GM18868 (cell line): ENCODE measurements around the gene MYCN.

Experiments
- ATAC-seq: cut with Tn5 transposase; IDR thresholded peaks from one replicate; pipeline ENCODE4 v1.9.1; 2021; ENCODE audit warnings: mild to moderate bottlenecking, moderate library complexity; ENCODE audit not compliant: unreplicated experiment

MYCN gene

GRCh38 chr2:15992457-15993231 is 52.3 kb downstream of the MYCN start:
- ATAC-seq, result no peak

GRCh38 chr2:15993232-15993610 is 52.9 kb downstream of the MYCN start:
- ATAC-seq, result no peak

- ATAC-seq, result no peak
These were observed 53.3 kb downstream of the MYCN start for GRCh38 chr2:15993666-15994065.

GRCh38 chr2:15995603-15996002 is 55.3 kb downstream of the MYCN start:
- ATAC-seq, result no peak
